CD4-positive, alpha-beta T cell (primary cell): Measurements from ENCODE around the gene FAM83F. TPM values are rescaled to one million over a fixed set of nuclear protein-coding genes. Genes with fewer than 3 reads are reported as not detected.

Experiments
- ATAC-seq: fragments of 200-7000 bp; cut with Tn5 transposase; one replicate; pipeline ENCODE4 v1.10.0; 2022; ENCODE audit warnings: mild to moderate bottlenecking; ENCODE audit not compliant: poor library complexity
- CTCF ChIA-PET: fragments of 350-600 bp; sonication (Branson Sonifier 250); formaldehyde crosslinking; loops from one replicate; lab custom pipeline; 2021; ENCODE audit warnings: antibody characterized with exemption, inconsistent platforms; lab: Charles Lee
- POLR2A ChIA-PET: fragments of 350-600 bp; sonication (Branson Sonifier 250); formaldehyde crosslinking; loops from one replicate; lab custom pipeline; 2021; ENCODE audit warnings: antibody characterized with exemption, inconsistent platforms; lab: Charles Lee
- DNase-seq, 14 experiments: peaks; one replicate each; pipeline ENCODE4 v3.0.0-alpha.2; 2013 to 2020; ENCODE audit warnings: mixed read lengths in 2 of 14
- H3K27ac ChIP-seq, 2 donors: one replicate each; pipeline versions ENCODE4 v1.5.1 to v1.7.0; 2013; ENCODE audit warnings: low read length in 2 of 2, low read depth in 1 of 2, mild to moderate bottlenecking in 1 of 2
- H3K27me3 ChIP-seq, 2 experiments: 1 replicate in 1 of 2; 2 replicates in 1 of 2; pipeline versions ENCODE4 v1.6.1 to v1.7.0; 2013; ENCODE audit warnings: low read length in 2 of 2, control low read depth in 1 of 2, mild to moderate bottlenecking in 1 of 2, moderate library complexity in 1 of 2; ENCODE audit not compliant: insufficient read depth in 2 of 2, control insufficient read depth in 1 of 2
- H3K36me3 ChIP-seq: one replicate; pipeline ENCODE4 v1.6.1; 2013; ENCODE audit warnings: low read length, control low read depth; ENCODE audit not compliant: insufficient read depth
- H3K4me1 ChIP-seq: one replicate; pipeline ENCODE4 v1.6.1; 2013; ENCODE audit warnings: low read length, control low read depth; ENCODE audit not compliant: insufficient read depth
- H3K4me3 ChIP-seq: one replicate; pipeline ENCODE4 v1.5.1; 2013; ENCODE audit warnings: mild to moderate bottlenecking, low read length, moderate library complexity
- H3K9me3 ChIP-seq, 2 experiments: 1 replicate in 1 of 2; 2 replicates in 1 of 2; pipeline versions ENCODE4 v1.6.1 to v1.7.0; 2013; ENCODE audit warnings: low read length in 2 of 2, mild to moderate bottlenecking in 2 of 2, control low read depth in 1 of 2, moderate library complexity in 1 of 2; ENCODE audit not compliant: control insufficient read depth in 1 of 2, insufficient read depth in 1 of 2
- H3K27ac Mint-ChIP-seq: one replicate; pipeline ENCODE4 v1.8.0; 2020; ENCODE audit warnings: mixed read lengths
- H3K27me3 Mint-ChIP-seq: one replicate; pipeline ENCODE4 v1.8.0; 2021; ENCODE audit warnings: mixed read lengths
- H3K36me3 Mint-ChIP-seq: one replicate; pipeline ENCODE4 v1.8.0; 2021; ENCODE audit warnings: low read depth, mixed read lengths
- H3K4me1 Mint-ChIP-seq: one replicate; pipeline ENCODE4 v1.8.0; 2021; ENCODE audit warnings: low read depth, mixed read lengths
- H3K4me3 Mint-ChIP-seq: one replicate; pipeline ENCODE4 v1.8.0; 2020; ENCODE audit warnings: mild to moderate bottlenecking, mixed read lengths
- H3K9me3 Mint-ChIP-seq: one replicate; pipeline ENCODE4 v1.8.0; 2020; ENCODE audit warnings: mixed read lengths
- intact Hi-C, 2 experiments: fragments of 100-400 bp; cut with DNase I in 1 of 2; cut with micrococcal nuclease in 1 of 2; formaldehyde crosslinking; loops; one replicate each; pipeline versions ENCODE4 v1.15.1 to v1.9.0; 2023 to 2025; cut with DNase I, micrococcal nuclease
- total RNA-seq, 174 experiments: library from RNA in 2 of 174; stranded (reverse) in 2 of 174; gene quantifications; one replicate each; pipeline ENCODE4 v1.2.3 and lab custom pipeline; 2021 to 2026
- TF ChIP-seq, protein P1 (sequence below): fragments of 200-600 bp; IDR thresholded peaks from one replicate; pipeline ENCODE4 v1.8.0; 2022; ENCODE audit warnings: antibody characterized with exemption, mild to moderate bottlenecking

Gene FAM83F
- total RNA-seq, 2 experiments from 2014 or later = 5.2 to 6.8 TPM

DNA sequence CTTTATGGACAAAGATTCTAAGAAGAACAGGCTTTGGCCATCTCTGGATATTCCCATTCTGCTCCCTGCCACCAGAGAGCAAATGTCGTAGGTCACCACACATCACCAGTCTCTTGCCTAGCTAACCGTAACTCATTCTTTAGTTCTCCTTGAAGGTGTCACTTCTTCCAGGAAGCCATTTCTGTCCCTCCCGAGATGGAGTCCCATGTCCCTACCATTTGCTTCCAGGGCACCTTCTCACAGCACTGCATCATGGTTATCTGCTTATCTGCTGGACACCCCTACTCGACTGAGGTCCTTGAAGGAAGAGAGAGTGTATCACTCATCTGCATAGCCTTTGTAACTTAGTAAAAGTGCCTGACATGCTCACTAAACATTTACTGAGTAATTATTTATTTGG is 47.6 kb downstream of the FAM83F start:
- Histone ChIP-seq H3K4me1 (peaks cover 27% of the 10 kb centered on the region), H3K27me3 (peaks cover 0 to 6% of the 10 kb centered on the region in 2 experiments), H3K27ac (no peak overlapping the region), H3K4me3 (no peak overlapping the region), H3K9me3 (no peaks in the 10 kb centered on the region), H3K36me3 (no peaks in the 10 kb centered on the region)
- peaks cover 12% of the 10 kb centered on the region for H3K27me3 Mint-ChIP-seq
- ChIA-PET CTCF (no interaction called here), POLR2A (no interaction called here)
- ATAC-seq (no peak), DNase-seq (no peak)
- intact Hi-C loops = loop anchor here in 1 of 2 experiments (10.0 kb wide), 2 partner anchors 638 to 888 kb away; partner anchors contain the start of gene CBX7
- no peak overlapping the region for H3K4me3 Mint-ChIP-seq
- H3K36me3 Mint-ChIP-seq = peaks cover 9% of the 10 kb centered on the region
- H3K27ac Mint-ChIP-seq = peak overlapping the region; percentile 98
- H3K9me3 Mint-ChIP-seq = no peaks in the 10 kb centered on the region
- TF ChIP-seq, protein P1, sequence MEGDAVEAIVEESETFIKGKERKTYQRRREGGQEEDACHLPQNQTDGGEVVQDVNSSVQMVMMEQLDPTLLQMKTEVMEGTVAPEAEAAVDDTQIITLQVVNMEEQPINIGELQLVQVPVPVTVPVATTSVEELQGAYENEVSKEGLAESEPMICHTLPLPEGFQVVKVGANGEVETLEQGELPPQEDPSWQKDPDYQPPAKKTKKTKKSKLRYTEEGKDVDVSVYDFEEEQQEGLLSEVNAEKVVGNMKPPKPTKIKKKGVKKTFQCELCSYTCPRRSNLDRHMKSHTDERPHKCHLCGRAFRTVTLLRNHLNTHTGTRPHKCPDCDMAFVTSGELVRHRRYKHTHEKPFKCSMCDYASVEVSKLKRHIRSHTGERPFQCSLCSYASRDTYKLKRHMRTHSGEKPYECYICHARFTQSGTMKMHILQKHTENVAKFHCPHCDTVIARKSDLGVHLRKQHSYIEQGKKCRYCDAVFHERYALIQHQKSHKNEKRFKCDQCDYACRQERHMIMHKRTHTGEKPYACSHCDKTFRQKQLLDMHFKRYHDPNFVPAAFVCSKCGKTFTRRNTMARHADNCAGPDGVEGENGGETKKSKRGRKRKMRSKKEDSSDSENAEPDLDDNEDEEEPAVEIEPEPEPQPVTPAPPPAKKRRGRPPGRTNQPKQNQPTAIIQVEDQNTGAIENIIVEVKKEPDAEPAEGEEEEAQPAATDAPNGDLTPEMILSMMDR = no peak
- peaks cover 27% of the 10 kb centered on the region for H3K4me1 Mint-ChIP-seq

DNA sequence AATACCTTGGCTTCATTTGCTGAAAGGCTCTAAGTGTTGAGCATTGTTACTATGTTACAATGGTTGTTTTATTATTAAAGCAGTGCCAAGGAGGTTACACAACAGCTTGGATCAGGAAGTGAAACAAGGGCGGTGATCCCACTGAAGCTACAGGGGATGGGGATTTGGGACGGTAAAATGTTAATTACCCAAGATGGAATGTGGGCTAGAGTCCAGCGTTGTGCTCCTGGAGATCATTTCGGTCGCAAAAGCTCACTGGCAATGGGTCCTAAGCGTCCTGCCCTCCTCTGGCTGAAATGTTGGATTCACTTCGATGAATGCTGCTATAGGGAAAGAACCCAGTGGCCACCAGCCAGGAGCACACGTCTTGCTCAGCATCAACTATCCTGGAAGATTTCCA is 48.3 kb downstream of the FAM83F start:
- Mint-ChIP-seq H3K27ac (peak overlapping the region; percentile 98), H3K9me3 (no peaks in the 10 kb centered on the region), H3K4me1 (peaks cover 33% of the 10 kb centered on the region), H3K27me3 (peaks cover 10% of the 10 kb centered on the region), H3K4me3 (no peak overlapping the region), H3K36me3 (peaks cover 9% of the 10 kb centered on the region)
- peaks cover 0 to 6% of the 10 kb centered on the region in 2 experiments for H3K27me3 ChIP-seq
- H3K36me3 ChIP-seq = no peaks in the 10 kb centered on the region
- H3K4me3 ChIP-seq = no peak overlapping the region
- H3K27ac ChIP-seq = peak overlapping the region in 1 of 2 donors; percentile 97
- ChIA-PET CTCF (interaction anchor here (1.5 kb wide), 1 partner anchor 134 kb away, joined by 5 read pairs; the partner anchor contains the start of gene TNRC6B), POLR2A (interaction anchor here (0.9 to 4.7 kb wide), 17 partner anchors 12 to 724 kb away, joined by 3 to 105 read pairs (median 17); partner anchors contain the start of genes ADSL, ATF4, MIEF1 and RPL3)
- intact Hi-C loops = loop anchor here in 1 of 2 experiments (10.0 kb wide), 2 partner anchors 638 to 888 kb away; partner anchors contain the start of gene CBX7
- ATAC-seq (no peak), DNase-seq (peak in 1 of 14 experiments; percentile 24)
- TF ChIP-seq, protein P1 = no peak
- H3K9me3 ChIP-seq = no peaks in the 10 kb centered on the region
- peaks cover 35% of the 10 kb centered on the region for H3K4me1 ChIP-seq

DNA sequence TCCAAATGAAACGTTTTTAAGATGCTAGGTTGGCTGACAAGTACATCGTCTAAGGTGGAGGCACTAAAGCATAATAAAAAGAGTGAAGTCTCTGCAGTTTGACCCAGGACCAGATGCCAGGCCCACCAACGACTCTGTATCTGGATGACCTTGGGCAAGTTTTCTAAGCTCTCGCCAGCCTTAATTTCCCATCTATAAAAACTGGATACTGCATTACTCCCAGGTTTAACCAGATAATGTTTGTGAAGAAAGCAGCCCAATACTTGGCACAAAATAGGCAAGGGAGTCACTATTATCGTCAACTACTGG is 49.0 kb downstream of the FAM83F start:
- H3K27ac ChIP-seq = peak overlapping the region; percentile 97 to 100
- intact Hi-C loops = loop anchor here (1.0 to 10.0 kb wide), 5 partner anchors 73 to 889 kb away; partner anchors contain the start of genes ADSL (in 2 of the 2), TNRC6B (in 2 of the 2) and CBX7 (in 1 of the 2)
- Mint-ChIP-seq H3K36me3 (peaks cover 9% of the 10 kb centered on the region), H3K27me3 (peaks cover 9% of the 10 kb centered on the region), H3K4me1 (peaks cover 40% of the 10 kb centered on the region), H3K4me3 (peak overlapping the region; percentile 97), H3K27ac (peak overlapping the region; percentile 98), H3K9me3 (no peaks in the 10 kb centered on the region)
- no peaks in the 10 kb centered on the region for H3K36me3 ChIP-seq
- peaks cover 38% of the 10 kb centered on the region for H3K4me1 ChIP-seq
- TF ChIP-seq, protein P1 = no peak
- ATAC-seq (no peak), DNase-seq (no peak)
- H3K9me3 ChIP-seq = no peaks in the 10 kb centered on the region
- H3K27me3 ChIP-seq = peaks cover 0 to 6% of the 10 kb centered on the region in 2 experiments
- ChIA-PET POLR2A (interaction anchor here (0.6 to 4.7 kb wide), 89 partner anchors 11 to 1728 kb away, joined by 3 to 105 read pairs (median 7); partner anchors contain the start of genes ADSL, ATF4, CBX6 and CBX7), CTCF (interaction anchor here (0.8 to 2.2 kb wide), 6 partner anchors 12 to 548 kb away, joined by 3 to 9 read pairs (median 6); partner anchors contain the start of gene TNRC6B)
- peak overlapping the region; percentile 67 for H3K4me3 ChIP-seq
